Measurements from ENCODE around the gene MLF2. TPM values are rescaled to one million over a fixed set of nuclear protein-coding genes. Genes with fewer than 3 reads are reported as not detected.
A peak's percentile ranks its signal among the peaks of the same experiment; 100 is the strongest.

The MLF2 gene
- total RNA-seq, 2 donors from 2014 or later: 199 to 212 TPM

GRCh38 chr12:6758506-6759095, 5.7 kb upstream of the MLF2 start:
- no peak overlapping the region for H3K9ac ChIP-seq (ENCODE audit: low read depth in 2 of 2, low read length in 2 of 2)
- H3K4me3 ChIP-seq: no peak overlapping the region
- H3K27ac ChIP-seq: no peak overlapping the region
- no peaks in the 10 kb centered on the region for H3K27me3 ChIP-seq
- no peaks in the 10 kb centered on the region for H3K36me3 ChIP-seq
- intact Hi-C loops (cut with DNase I): no loop called here
- no peak for TF ChIP-seq CTCF (IDR thresholded peaks at IDR 0.05)
- no peak for DNase-seq
- H3K9me3 ChIP-seq: no peaks in the 10 kb centered on the region
- H3K4me1 ChIP-seq: peaks cover 5% of the 10 kb centered on the region

- no peak overlapping the region for H3K9ac ChIP-seq (ENCODE audit: low read depth in 2 of 2, low read length in 2 of 2)
- H3K36me3 ChIP-seq: no peaks in the 10 kb centered on the region
- intact Hi-C loops (cut with DNase I): no loop called here
- no peak for TF ChIP-seq CTCF (IDR thresholded peaks at IDR 0.05)
- no peak overlapping the region for H3K27ac ChIP-seq
- no peaks in the 10 kb centered on the region for H3K27me3 ChIP-seq
- no peak for DNase-seq
- no peak overlapping the region for H3K4me3 ChIP-seq
- H3K4me1 ChIP-seq: peaks cover 6% of the 10 kb centered on the region
- no peaks in the 10 kb centered on the region for H3K9me3 ChIP-seq
Observed at GRCh38 chr12:6757028-6757690, 4.2 kb upstream of the MLF2 start.

- no peak for DNase-seq
- intact Hi-C loops (cut with DNase I): loop anchor here (5.0 kb wide), 1 partner anchor 73 kb away; the partner anchor contains the start of gene P3H3
- Histone ChIP-seq H3K27me3 (no peaks in the 10 kb centered on the region), H3K9me3 (no peaks in the 10 kb centered on the region), H3K9ac (ENCODE audit: low read depth in 2 of 2, low read length in 2 of 2) (no peak overlapping the region), H3K4me3 (no peak overlapping the region), H3K27ac (peak overlapping the region; percentile 2), H3K36me3 (peaks cover 8% of the 10 kb centered on the region), H3K4me1 (peaks cover 12% of the 10 kb centered on the region)
- no peak for TF ChIP-seq CTCF (IDR thresholded peaks at IDR 0.05)
Observed at GRCh38 chr12:6754411-6754810, 1.5 kb upstream of the MLF2 start.

GRCh38 chr12:6753772-6754356, 923 bp upstream of the MLF2 start:
- intact Hi-C loops (cut with DNase I): loop anchor here (2.0 to 5.0 kb wide), 2 partner anchors 25 to 73 kb away; partner anchors contain the start of gene P3H3

More at GRCh38 chr12:6753772-6754356, 923 bp upstream of the MLF2 start:
- H3K4me1 ChIP-seq: peaks cover 12% of the 10 kb centered on the region
- H3K27ac ChIP-seq: peak overlapping the region; percentile 2
- peak overlapping the region in 1 of 2 donors; percentile 97 for H3K9ac ChIP-seq (ENCODE audit: low read depth in 2 of 2, low read length in 2 of 2)
- no peaks in the 10 kb centered on the region for H3K27me3 ChIP-seq
- peak; percentile 33 for DNase-seq
- no peaks in the 10 kb centered on the region for H3K9me3 ChIP-seq
- no peak for TF ChIP-seq CTCF (IDR thresholded peaks at IDR 0.05)
- H3K36me3 ChIP-seq: peaks cover 13% of the 10 kb centered on the region
- H3K4me3 ChIP-seq: peak overlapping the region; percentile 84

Measured in colonic mucosa (tissue), 4 donors.